Kidney (tissue), 14 donors: ENCODE measurements around the gene CYYR1. TPM values are rescaled to one million over a fixed set of nuclear protein-coding genes. Genes with fewer than 3 reads are reported as not detected.
A peak's percentile ranks its signal among the peaks of the same experiment; 100 is the strongest.

Experiments used
- DNase-seq, 5 donors: peaks; one replicate each; pipeline ENCODE4 v3.0.0-alpha.2; 2013 to 2020
- FAIRE-seq: peaks from 2 replicates; lab custom pipeline; 2012; peaks lifted over from hg19 to GRCh38; lab: Jason Lieb, UNC
- H3K27ac ChIP-seq, 2 donors: one replicate each; pipeline ENCODE4 v1.7.0; 2013; ENCODE audit warnings: low read depth in 2 of 2, low read length in 2 of 2, inconsistent platforms in 1 of 2
- H3K27me3 ChIP-seq: one replicate; pipeline ENCODE4 v1.7.1; 2013; ENCODE audit warnings: low read length, inconsistent platforms; ENCODE audit not compliant: control insufficient read depth, insufficient read depth
- H3K36me3 ChIP-seq, 3 donors: one replicate each; pipeline versions ENCODE4 v1.7.0 to v1.7.1; 2013; ENCODE audit warnings: low read length in 3 of 3, control low read depth in 1 of 3, inconsistent platforms in 1 of 3; ENCODE audit not compliant: insufficient read depth in 3 of 3, control insufficient read depth in 2 of 3
- H3K4me1 ChIP-seq, 3 donors: one replicate each; pipeline versions ENCODE4 v1.7.0 to v1.7.1; 2013; ENCODE audit warnings: low read length in 3 of 3, inconsistent platforms in 1 of 3, low read depth in 1 of 3; ENCODE audit not compliant: control insufficient read depth in 2 of 3, insufficient read depth in 2 of 3
- H3K4me3 ChIP-seq, 3 donors: one replicate each; pipeline versions ENCODE4 v1.7.0 to v1.8.1; 2013; ENCODE audit warnings: low read length in 3 of 3, control low read depth in 1 of 3, inconsistent platforms in 1 of 3
- H3K9ac ChIP-seq, 3 donors: one replicate each; pipeline versions ENCODE4 v1.7.0 to v1.7.1; 2013; ENCODE audit warnings: low read length in 3 of 3, control low read depth in 1 of 3, inconsistent platforms in 1 of 3
- H3K9me3 ChIP-seq, 3 donors: one replicate each; pipeline versions ENCODE4 v1.7.0 to v1.7.1; 2013; ENCODE audit warnings: low read length in 3 of 3, control low read depth in 1 of 3, inconsistent platforms in 1 of 3; ENCODE audit not compliant: control insufficient read depth in 2 of 3, insufficient read depth in 1 of 3
- intact Hi-C: fragments of 100-400 bp; cut with DNase I; formaldehyde crosslinking; loops from one replicate; pipeline ENCODE4 v1.11.1; 2022
- polyA plus RNA-seq: library from polyadenylated mRNA; stranded (reverse); fragments of 350-450 nt; fragmentation: Illumina TruSeq; extraction: RNeasy Lipid Tissue Mini Kit (QIAGEN cat#74804); gene quantifications from one replicate; pipeline ENCODE4 v1.2.3, GENCODE V29; 2014; ENCODE audit warnings: low read depth, low replicate concordance; ENCODE audit not compliant: insufficient read depth
- total RNA-seq: library from RNA; stranded (reverse); fragmentation: NEBNext Ultra II Directional; extraction: Animal tissue kit (Norgen Biotek cat#: 25700); gene quantifications from one replicate; pipeline ENCODE4 v1.2.1, GENCODE V29; 2021
- TF ChIP-seq, protein P1 (sequence below): IDR thresholded peaks from 3 replicates; pipeline ENCODE4 v1.5.1; 2012; ENCODE audit warnings: mild to moderate bottlenecking, moderate library complexity, borderline replicate concordance; ENCODE audit not compliant: insufficient read depth; ENCODE audit errors: extremely low read depth
- donor health status: control.
- donor health status: control.
- donor health status: control.
- donor health status: control.
- donor health status: control.
- donor health status: DM: yes; HTN: yes; CAD: no.
- donor health status: Normal renal cell carcinoma (clear cell type).

The CYYR1 gene
- total and polyA plus RNA-seq, 2 donors from 2014 or later = 17.0 to 23.4 TPM

DNA sequence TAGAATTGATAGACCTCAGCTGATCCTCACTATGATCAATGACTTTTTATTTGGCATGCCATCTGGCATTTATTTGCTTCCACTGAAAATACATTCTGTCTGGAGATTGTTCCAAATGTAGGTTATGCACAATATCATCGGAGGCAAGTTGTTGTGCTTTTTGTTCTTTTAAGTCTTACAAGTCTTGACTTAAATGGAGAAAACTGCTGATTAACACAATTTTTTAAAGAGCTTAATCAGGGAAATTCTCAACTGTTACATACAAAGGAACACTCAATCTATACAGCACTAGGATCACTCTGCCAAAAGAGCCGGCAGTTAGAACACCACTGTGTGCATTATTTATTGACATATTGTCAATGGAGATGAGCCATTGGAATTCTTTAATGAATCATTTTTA is 19.2 kb downstream of the CYYR1 start:
- FAIRE-seq (no peak), DNase-seq (no peak)
- no peaks in the 10 kb centered on the region for H3K36me3 ChIP-seq
- H3K4me3 ChIP-seq = no peak overlapping the region
- H3K4me1 ChIP-seq = peaks cover 0 to 7% (median 0%) of the 10 kb centered on the region in 3 donors
- no peaks in the 10 kb centered on the region for H3K9me3 ChIP-seq
- no peaks in the 10 kb centered on the region for H3K27me3 ChIP-seq
- intact Hi-C loops = no loop called here
- no peak overlapping the region for H3K27ac ChIP-seq
- no peak overlapping the region for H3K9ac ChIP-seq
- TF ChIP-seq, protein P1, sequence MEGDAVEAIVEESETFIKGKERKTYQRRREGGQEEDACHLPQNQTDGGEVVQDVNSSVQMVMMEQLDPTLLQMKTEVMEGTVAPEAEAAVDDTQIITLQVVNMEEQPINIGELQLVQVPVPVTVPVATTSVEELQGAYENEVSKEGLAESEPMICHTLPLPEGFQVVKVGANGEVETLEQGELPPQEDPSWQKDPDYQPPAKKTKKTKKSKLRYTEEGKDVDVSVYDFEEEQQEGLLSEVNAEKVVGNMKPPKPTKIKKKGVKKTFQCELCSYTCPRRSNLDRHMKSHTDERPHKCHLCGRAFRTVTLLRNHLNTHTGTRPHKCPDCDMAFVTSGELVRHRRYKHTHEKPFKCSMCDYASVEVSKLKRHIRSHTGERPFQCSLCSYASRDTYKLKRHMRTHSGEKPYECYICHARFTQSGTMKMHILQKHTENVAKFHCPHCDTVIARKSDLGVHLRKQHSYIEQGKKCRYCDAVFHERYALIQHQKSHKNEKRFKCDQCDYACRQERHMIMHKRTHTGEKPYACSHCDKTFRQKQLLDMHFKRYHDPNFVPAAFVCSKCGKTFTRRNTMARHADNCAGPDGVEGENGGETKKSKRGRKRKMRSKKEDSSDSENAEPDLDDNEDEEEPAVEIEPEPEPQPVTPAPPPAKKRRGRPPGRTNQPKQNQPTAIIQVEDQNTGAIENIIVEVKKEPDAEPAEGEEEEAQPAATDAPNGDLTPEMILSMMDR = no peak

DNA sequence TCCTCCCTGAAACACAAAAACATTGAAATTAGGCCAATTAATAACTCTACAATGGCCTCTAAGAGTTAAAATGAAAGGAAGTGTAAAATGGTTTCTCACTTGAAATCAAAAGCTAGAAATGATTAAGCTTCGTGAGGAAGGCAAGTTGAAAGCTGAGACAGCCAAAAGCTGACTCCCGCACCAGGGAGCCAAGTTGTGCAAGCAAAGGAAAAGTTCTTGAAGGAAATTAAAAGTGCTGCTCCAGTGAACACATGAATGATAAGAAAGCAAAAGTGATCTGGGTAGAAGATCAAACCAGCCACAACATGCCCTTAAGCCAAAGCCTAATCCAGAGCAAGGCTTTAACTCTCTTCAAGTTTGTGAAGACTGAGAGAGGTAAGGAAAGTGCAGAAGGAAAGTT is 22.8 kb downstream of the CYYR1 start:
- Histone ChIP-seq H3K4me1 (peaks cover 0 to 7% (median 3%) of the 10 kb centered on the region in 3 donors), H3K9me3 (no peaks in the 10 kb centered on the region), H3K4me3 (peak overlapping the region; percentile 8 to 51 (median 49)), H3K27me3 (no peaks in the 10 kb centered on the region), H3K36me3 (no peaks in the 10 kb centered on the region), H3K9ac (no peak overlapping the region), H3K27ac (no peak overlapping the region)
- intact Hi-C loops = no loop called here
- DNase-seq = peak in 4 of 5 donors; percentile 48 to 90 (median 76)
- FAIRE-seq = no peak
- TF ChIP-seq, protein P1 = no peak

DNA sequence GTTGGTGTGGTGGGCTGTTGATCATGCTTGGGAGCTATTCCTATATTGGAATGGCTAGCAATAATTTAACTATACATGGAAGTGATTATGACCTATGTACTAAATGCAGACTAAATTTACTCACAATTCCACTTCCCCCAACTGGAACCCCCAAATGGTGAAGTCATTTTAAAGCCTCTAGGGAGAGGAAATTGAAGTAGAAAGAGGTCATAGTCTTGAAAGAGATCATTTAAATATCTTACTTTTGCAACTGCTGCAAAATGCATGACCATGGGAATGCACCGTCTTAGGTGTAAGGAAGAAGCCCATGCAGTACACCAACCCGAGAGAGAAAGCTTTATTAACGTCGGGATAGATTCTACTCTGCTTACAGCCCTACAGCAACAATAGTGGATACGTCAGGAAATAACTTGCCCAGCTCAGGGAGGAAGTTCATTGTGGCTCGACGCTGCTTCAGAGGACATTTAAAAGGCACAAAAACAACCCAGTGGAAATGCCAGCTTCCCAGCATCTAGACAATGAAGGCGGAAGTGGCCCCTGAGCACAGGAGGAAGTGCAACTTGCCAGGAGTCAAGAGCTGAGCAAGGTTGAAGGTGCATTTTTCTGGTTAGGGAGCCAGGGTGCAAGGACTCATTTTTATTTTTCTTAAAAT is 26.5 kb downstream of the CYYR1 start:
- Histone ChIP-seq H3K4me3 (no peak overlapping the region), H3K4me1 (peaks cover 0 to 7% (median 3%) of the 10 kb centered on the region in 3 donors), H3K27ac (peak overlapping the region; percentile 23 to 30), H3K9ac (no peak overlapping the region), H3K36me3 (no peaks in the 10 kb centered on the region), H3K9me3 (no peaks in the 10 kb centered on the region), H3K27me3 (no peaks in the 10 kb centered on the region)
- DNase-seq (peak in 3 of 5 donors; percentile 14 to 66 (median 32)), FAIRE-seq (no peak)
- TF ChIP-seq, protein P1 = no peak
- intact Hi-C loops = no loop called here
